Measurements from ENCODE around the gene ESYT1. TPM values are rescaled to one million over a fixed set of nuclear protein-coding genes. Genes with fewer than 3 reads are reported as not detected.

The ESYT1 gene
- total and polyA plus RNA-seq, 4 donors, result 41.0 to 93.5 (median 58.8) TPM

- H3K27ac ChIP-seq (ENCODE audit: low read depth in 1 of 2, low read length in 2 of 2), result no peak overlapping the region
- H3K4me1 ChIP-seq (ENCODE audit: control insufficient read depth in 4 of 4, insufficient read depth in 4 of 4, low read length in 3 of 4), result peaks cover 0 to 29% (median 25%) of the 10 kb centered on the region in 4 donors
Measured at GRCh38 chr12:56162468-56163290, 34.6 kb downstream of the ESYT1 start.

GRCh38 chr12:56163533-56164344 lies 35.7 kb downstream of the ESYT1 start:
- peaks cover 0 to 27% (median 25%) of the 10 kb centered on the region in 4 donors for H3K4me1 ChIP-seq (ENCODE audit: control insufficient read depth in 4 of 4, insufficient read depth in 4 of 4, low read length in 3 of 4)
- DNase-seq (ENCODE audit: low spot score), result no peak
- H3K36me3 ChIP-seq (ENCODE audit: control insufficient read depth in 4 of 4, insufficient read depth in 3 of 4, low read depth in 1 of 4, low read length in 3 of 4), result peaks cover 27 to 68% (median 58%) of the 10 kb centered on the region in 4 donors
- H3K9ac ChIP-seq (ENCODE audit: low read depth in 1 of 2, low read length in 2 of 2), result no peak overlapping the region
- no peak for TF ChIP-seq NR2F2 (IDR thresholded peaks at IDR 0.05)
- TF ChIP-seq REST (IDR thresholded peaks at IDR 0.05), result no peak
- no peak for TF ChIP-seq FOXA2 (IDR thresholded peaks at IDR 0.05)
- no peaks in the 10 kb centered on the region for H3K9me3 ChIP-seq (ENCODE audit: control insufficient read depth in 4 of 4, low read length in 3 of 4)
- H3K27me3 ChIP-seq (ENCODE audit: control insufficient read depth in 4 of 4, insufficient read depth in 4 of 4, low read length in 3 of 4), result no peaks in the 10 kb centered on the region
- 82% methylated on average over 11 of the region's 11 CpGs for WGBS
- no peak overlapping the region for H3K4me3 ChIP-seq (ENCODE audit: low read depth in 1 of 3, low read length in 3 of 3)
- H3K27ac ChIP-seq (ENCODE audit: low read depth in 1 of 2, low read length in 2 of 2), result no peak overlapping the region

More at GRCh38 chr12:56162468-56163290, 34.6 kb downstream of the ESYT1 start:
- no peak overlapping the region for H3K9ac ChIP-seq (ENCODE audit: low read depth in 1 of 2, low read length in 2 of 2)
- no peak overlapping the region for H3K4me3 ChIP-seq (ENCODE audit: low read depth in 1 of 3, low read length in 3 of 3)
- TF ChIP-seq TAF1 (conservative IDR thresholded peaks at IDR 0.05), result no peak
- TF ChIP-seq HNF4G (IDR thresholded peaks at IDR 0.05), result no peak
- no peak for TF ChIP-seq JUND (IDR thresholded peaks at IDR 0.05)
- no peak for TF ChIP-seq MAX (IDR thresholded peaks at IDR 0.05)
- TF ChIP-seq RXRA (IDR thresholded peaks at IDR 0.05), result no peak
- no peak for TF ChIP-seq GABPA (IDR thresholded peaks at IDR 0.05 in 1 of 2, conservative IDR thresholded peaks at IDR 0.05 in 1 of 2)
- TF ChIP-seq ATF3 (IDR thresholded peaks at IDR 0.05), result no peak
- TF ChIP-seq YY1 (IDR thresholded peaks at IDR 0.05), result no peak
- TF ChIP-seq RAD21 (IDR thresholded peaks at IDR 0.05), result no peak
- no peak for TF ChIP-seq ZBTB33 (IDR thresholded peaks at IDR 0.05)
- H3K27me3 ChIP-seq (ENCODE audit: control insufficient read depth in 4 of 4, insufficient read depth in 4 of 4, low read length in 3 of 4), result no peaks in the 10 kb centered on the region
- no peak for DNase-seq (ENCODE audit: low spot score)
- H3K36me3 ChIP-seq (ENCODE audit: control insufficient read depth in 4 of 4, insufficient read depth in 3 of 4, low read depth in 1 of 4, low read length in 3 of 4), result peaks cover 25 to 64% (median 54%) of the 10 kb centered on the region in 4 donors
- no peaks in the 10 kb centered on the region for H3K9me3 ChIP-seq (ENCODE audit: control insufficient read depth in 4 of 4, low read length in 3 of 4)
- WGBS, result 80% methylated on average over 11 of the region's 11 CpGs

Measured in liver (tissue), 9 donors.